Endometrial microvascular endothelial cells (primary cell): ENCODE results near the gene PHF2. TPM values are rescaled to one million over a fixed set of nuclear protein-coding genes. Genes with fewer than 3 reads are reported as not detected.
"Not testable (repeated sequence)": the region's sequence is repeated elsewhere in the genome, so short reads cannot be mapped to it uniquely, and the experiment has no call there.

Experiments used
- in situ Hi-C: cut with HindIII; loops from 2 replicates; pipeline ENCODE4 v1.10.0; 2017; ENCODE audit warnings: low sequenced_read_pairs, low pct_unique_long_range_greater_than_20kb; ENCODE audit errors: inconsistent ontology term
- total RNA-seq: library from RNA; depleted of rRNA; stranded (reverse); fragments of >200 nt; gene quantifications from one replicate; pipeline ENCODE4 v1.2.3, GENCODE V29; 2015; ENCODE audit errors: inconsistent ontology term

Gene PHF2
- total RNA-seq, 1 donor from 2014 or later: 10.5 TPM

- in situ Hi-C loops: no loop called here
Observed at GRCh38 chr9:93657331-93658111, 81.1 kb downstream of the PHF2 start.

- in situ Hi-C loops: no loop called here
Observed at GRCh38 chr9:93658184-93658925, 82.0 kb downstream of the PHF2 start.

GRCh38 chr9:93659044-93659836, 82.9 kb downstream of the PHF2 start:
- in situ Hi-C loops: no loop called here

- in situ Hi-C loops: no loop called here
Observed at GRCh38 chr9:93659837-93660177, 83.4 kb downstream of the PHF2 start.

GRCh38 chr9:93660352-93661046, 84.1 kb downstream of the PHF2 start:
- in situ Hi-C loops: no loop called here

- in situ Hi-C loops: no loop called here
Observed at GRCh38 chr9:93661591-93661990, 85.2 kb downstream of the PHF2 start.

GRCh38 chr9:93662016-93662638, 85.7 kb downstream of the PHF2 start:
- in situ Hi-C loops: no loop called here

GRCh38 chr9:93662952-93663572, 86.7 kb downstream of the PHF2 start:
- in situ Hi-C loops: no loop called here

GRCh38 chr9:93663877-93664548, 87.6 kb downstream of the PHF2 start:
- in situ Hi-C loops: no loop called here

- in situ Hi-C loops: no loop called here
Observed at GRCh38 chr9:93664549-93665120, 88.3 kb downstream of the PHF2 start.

GRCh38 chr9:93665128-93665636, 88.8 kb downstream of the PHF2 start:
- in situ Hi-C loops: no loop called here

GRCh38 chr9:93665637-93666438, 89.5 kb downstream of the PHF2 start:
- in situ Hi-C loops: no loop called here

- in situ Hi-C loops: not testable (repeated sequence)
Observed at GRCh38 chr9:93666439-93666784, 90.0 kb downstream of the PHF2 start.

GRCh38 chr9:93667006-93667405, 90.6 kb downstream of the PHF2 start:
- in situ Hi-C loops: no loop called here

GRCh38 chr9:93667627-93668026, 91.2 kb downstream of the PHF2 start:
- in situ Hi-C loops: no loop called here

- in situ Hi-C loops: no loop called here
Observed at GRCh38 chr9:93668261-93668871, 92.0 kb downstream of the PHF2 start.
